Neural crest cell (in vitro differentiated cells): ENCODE measurements around the gene AURKAIP1. TPM values are rescaled to one million over a fixed set of nuclear protein-coding genes. Genes with fewer than 3 reads are reported as not detected.

ENCODE experiments used
- DNase-seq: peaks from one replicate; pipeline ENCODE4 v3.0.0; 2021; ENCODE audit warnings: low read depth, mixed read lengths, low spot score
- H3K27ac Mint-ChIP-seq: one replicate; pipeline ENCODE4 v1.8.0; 2021; ENCODE audit warnings: mild to moderate bottlenecking, mixed read lengths; ENCODE audit not compliant: unreplicated experiment
- H3K27me3 Mint-ChIP-seq: 2 replicates; pipeline ENCODE4 v1.8.0; 2021; ENCODE audit warnings: low read depth, mild to moderate bottlenecking, mixed read lengths
- H3K36me3 Mint-ChIP-seq: 2 replicates; pipeline ENCODE4 v1.8.0; 2021; ENCODE audit warnings: low read depth, mild to moderate bottlenecking, mixed read lengths
- H3K4me1 Mint-ChIP-seq: 2 replicates; pipeline ENCODE4 v1.8.0; 2021; ENCODE audit warnings: mixed read lengths
- H3K4me3 Mint-ChIP-seq: one replicate; pipeline ENCODE4 v1.8.0; 2021; ENCODE audit warnings: mild to moderate bottlenecking, mixed read lengths
- H3K9me3 Mint-ChIP-seq: 2 replicates; pipeline ENCODE4 v1.8.0; 2021; ENCODE audit warnings: mixed read lengths
- CTCF ChIP-seq: fragments of 200-600 bp; sonication (generic); conservative IDR thresholded peaks from 2 replicates; pipeline ENCODE4 v1.5.0; 2021; ENCODE audit warnings: antibody characterized with exemption, mild to moderate bottlenecking
- total RNA-seq: library from RNA; stranded (reverse); gene quantifications from 2 replicates; pipeline ENCODE4 v1.2.1, GENCODE V29; 2021

The AURKAIP1 gene
- total RNA-seq, 1 donor from 2014 or later, result 128 TPM

DNA sequence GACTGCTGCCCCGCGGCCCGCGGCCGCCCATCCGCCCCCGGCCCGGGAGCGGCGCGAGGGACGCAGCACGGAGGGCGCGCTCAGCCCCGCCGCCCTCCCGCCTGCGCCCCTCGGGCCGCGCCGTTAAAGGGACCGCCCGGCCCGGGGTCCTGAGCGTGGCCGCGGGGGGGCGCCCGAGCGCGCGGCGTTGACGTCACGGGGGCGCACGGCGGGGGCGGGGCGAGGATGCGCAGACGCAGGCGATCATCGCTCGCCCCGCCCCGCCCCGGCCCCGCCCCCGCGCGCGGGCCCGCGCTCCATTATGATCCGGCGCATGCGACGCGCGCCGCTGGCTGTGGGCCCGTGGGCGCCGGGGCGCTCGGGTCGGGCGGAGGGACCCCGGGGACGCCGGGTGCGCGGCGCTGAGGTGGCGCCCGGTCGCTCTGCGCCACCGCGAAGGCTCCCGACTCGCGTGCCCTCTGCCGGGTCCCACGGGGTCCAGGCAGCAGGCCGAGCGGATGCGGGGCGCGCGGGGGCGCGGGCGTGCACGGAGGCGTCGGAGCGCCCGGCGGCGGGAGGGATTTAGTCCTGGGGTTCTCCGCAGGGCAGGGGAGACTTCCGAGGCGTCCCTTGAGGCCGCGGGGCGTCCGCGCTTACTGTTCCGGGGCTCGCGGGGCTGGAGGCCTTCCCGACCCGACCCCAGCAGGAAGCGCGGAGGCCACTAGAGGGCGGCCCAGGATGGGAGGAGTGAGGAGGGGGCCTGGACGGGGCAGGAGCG, 25.6 kb downstream of the AURKAIP1 start, which contains the start of gene DVL1:
TSS of gene DVL1 (minus strand) at position 163 of the 757 bp plus-strand sequence. CDS start 353 bp downstream, outside the sequence.
- H3K27ac Mint-ChIP-seq, result no peak within 1 kb of the TSS

DNA sequence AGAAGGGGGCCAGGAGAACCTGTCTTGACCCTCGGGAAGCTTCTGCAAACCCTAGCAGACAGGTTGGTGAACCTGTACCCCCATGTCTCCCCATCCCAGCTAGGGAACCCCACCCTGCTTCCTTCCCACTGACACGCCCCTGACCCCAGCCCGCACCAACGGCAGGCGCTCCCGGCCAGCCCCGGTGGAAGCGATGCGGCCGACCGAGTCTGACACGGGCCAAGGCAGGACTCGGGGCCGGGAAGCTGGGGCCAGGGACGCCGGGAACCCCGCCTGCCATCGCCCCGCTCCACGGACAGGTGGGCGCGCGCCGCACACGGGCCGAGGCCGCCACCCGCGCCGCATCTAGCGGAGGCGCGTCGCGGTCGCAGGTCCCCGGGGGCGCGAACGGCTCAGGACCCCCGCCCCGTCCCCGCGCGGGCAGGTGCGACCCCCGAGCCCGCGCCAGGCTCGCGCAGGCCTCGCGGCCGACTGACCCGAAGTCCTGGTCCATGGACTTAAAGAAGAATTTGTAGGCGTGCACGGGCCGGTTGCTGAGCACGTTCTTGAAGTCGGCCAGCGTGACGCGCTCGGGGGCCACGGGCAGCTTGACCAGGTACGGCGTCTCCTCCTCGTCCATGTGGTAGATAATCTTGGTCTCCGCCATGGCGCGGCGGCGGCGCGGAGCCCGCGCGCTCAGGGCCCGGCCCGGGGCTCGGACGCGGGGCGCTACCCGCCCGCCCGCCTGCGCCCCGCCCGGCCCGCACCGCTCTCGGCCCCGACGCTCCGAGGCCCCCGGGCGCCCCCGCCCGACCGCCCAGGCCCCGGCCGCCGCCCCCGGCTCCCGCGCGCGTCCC, 26.4 kb downstream of the AURKAIP1 start:
- no peaks in the 10 kb centered on the region for H3K36me3 Mint-ChIP-seq
- peaks cover 20% of the 10 kb centered on the region for H3K4me1 Mint-ChIP-seq
- no peak for DNase-seq
- H3K9me3 Mint-ChIP-seq, result no peaks in the 10 kb centered on the region
- H3K4me3 Mint-ChIP-seq, result peak overlapping the region; percentile 85
- TF ChIP-seq CTCF, result no peak
- no peak overlapping the region for H3K27ac Mint-ChIP-seq
- peaks cover 18% of the 10 kb centered on the region for H3K27me3 Mint-ChIP-seq

More for the DNA sequence above, 25.6 kb downstream of the AURKAIP1 start, which contains the start of gene DVL1:
- no peaks in the 10 kb centered on the region for H3K36me3 Mint-ChIP-seq
- no peaks in the 10 kb centered on the region for H3K9me3 Mint-ChIP-seq
- TF ChIP-seq CTCF, result peak; percentile 60
- peak; percentile 74 for DNase-seq
- peaks cover 20% of the 10 kb centered on the region for H3K4me1 Mint-ChIP-seq
- peaks cover 26% of the 10 kb centered on the region for H3K27me3 Mint-ChIP-seq
- peak within 1 kb of the TSS; percentile 85 for H3K4me3 Mint-ChIP-seq

DNA sequence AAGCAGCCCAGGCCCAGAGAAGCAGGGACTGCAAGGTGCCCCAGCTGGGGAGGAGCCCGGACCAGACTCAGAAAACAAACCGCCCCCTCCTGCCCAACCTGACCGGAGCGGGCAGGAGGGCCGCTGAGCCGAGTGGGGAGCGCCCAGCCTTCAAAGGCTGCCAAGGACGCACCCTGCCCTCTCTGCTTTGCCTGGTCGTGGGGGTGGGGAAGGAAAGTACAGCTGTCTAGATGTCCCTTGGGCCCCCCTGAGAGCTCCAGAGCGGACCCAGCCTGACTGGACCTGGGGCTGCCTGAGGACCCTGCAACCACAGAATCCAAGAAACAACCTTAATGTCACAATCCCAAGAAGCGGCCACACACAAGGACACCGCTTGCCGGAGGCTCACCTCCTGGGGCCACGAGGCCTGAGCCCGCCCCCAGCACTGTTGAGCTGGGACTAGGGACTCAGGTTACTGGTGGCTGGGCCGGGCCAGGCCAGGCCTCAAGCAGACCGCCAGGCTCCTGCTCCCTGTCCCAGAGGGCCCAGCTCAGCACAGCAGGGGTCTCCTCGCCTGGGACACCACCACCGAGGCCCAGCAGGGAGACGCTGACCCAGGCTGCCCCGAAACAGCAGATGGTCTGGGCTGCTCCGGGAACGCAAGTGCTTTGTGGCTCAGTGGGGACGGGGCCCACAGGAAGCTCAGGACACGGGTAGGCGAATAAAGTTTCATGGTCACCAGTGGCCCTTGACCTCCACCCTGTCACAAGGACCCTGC, 27.2 kb downstream of the AURKAIP1 start:
- H3K36me3 Mint-ChIP-seq, result no peaks in the 10 kb centered on the region
- H3K4me3 Mint-ChIP-seq, result peak overlapping the region; percentile 85
- no peak overlapping the region for H3K27ac Mint-ChIP-seq
- TF ChIP-seq CTCF, result no peak
- peaks cover 10% of the 10 kb centered on the region for H3K27me3 Mint-ChIP-seq
- no peaks in the 10 kb centered on the region for H3K9me3 Mint-ChIP-seq
- no peak for DNase-seq
- peaks cover 20% of the 10 kb centered on the region for H3K4me1 Mint-ChIP-seq

GRCh38 chr1:1347026-1347595, 27.9 kb downstream of the AURKAIP1 start:
- no peaks in the 10 kb centered on the region for H3K36me3 Mint-ChIP-seq
- peak overlapping the region; percentile 85 for H3K4me3 Mint-ChIP-seq
- DNase-seq, result no peak
- H3K27me3 Mint-ChIP-seq, result peaks cover 3% of the 10 kb centered on the region
- TF ChIP-seq CTCF, result no peak
- H3K9me3 Mint-ChIP-seq, result no peaks in the 10 kb centered on the region
- H3K27ac Mint-ChIP-seq, result no peak overlapping the region
- peaks cover 14% of the 10 kb centered on the region for H3K4me1 Mint-ChIP-seq

DNA sequence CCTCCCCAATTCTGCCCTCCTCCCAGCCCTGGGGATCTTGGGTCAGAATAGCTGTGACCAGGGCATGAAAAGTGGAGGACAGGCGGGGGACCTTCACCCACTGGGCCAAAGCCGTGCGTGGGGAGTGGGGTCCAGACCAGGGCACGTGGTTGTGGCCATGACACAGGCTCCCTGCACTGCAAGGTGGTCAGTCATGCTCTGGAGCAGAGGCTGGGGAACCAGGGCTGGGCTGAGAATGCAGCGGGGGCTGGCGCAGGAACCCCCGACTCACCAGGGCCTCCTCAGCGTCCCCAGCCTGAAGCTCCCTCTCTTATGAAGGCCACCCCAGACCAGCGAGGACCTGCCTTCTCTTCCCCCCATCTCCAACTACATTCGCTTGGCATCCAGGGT, 28.5 kb downstream of the AURKAIP1 start:
- Mint-ChIP-seq H3K27me3 (no peaks in the 10 kb centered on the region), H3K9me3 (no peaks in the 10 kb centered on the region), H3K4me1 (peaks cover 13% of the 10 kb centered on the region), H3K27ac (no peak overlapping the region), H3K36me3 (no peaks in the 10 kb centered on the region), H3K4me3 (peak overlapping the region; percentile 85)
- DNase-seq, result no peak
- no peak for TF ChIP-seq CTCF
